ENCODE data around the gene C11orf52.

Gene C11orf52

GRCh38 chr11:111939836-111940604 lies 21.3 kb downstream of the C11orf52 start:
- no peak for DNase-seq

- no peak for DNase-seq
Observed at GRCh38 chr11:111941963-111942362, 23.2 kb downstream of the C11orf52 start.

GRCh38 chr11:111942829-111943228 lies 24.1 kb downstream of the C11orf52 start:
- DNase-seq: no peak

GRCh38 chr11:111944139-111944538 lies 25.4 kb downstream of the C11orf52 start:
- no peak for DNase-seq

- no peak for DNase-seq
Observed at GRCh38 chr11:111944651-111945051, 25.9 kb downstream of the C11orf52 start.

GRCh38 chr11:111945198-111945597 lies 26.5 kb downstream of the C11orf52 start:
- DNase-seq: no peak

GRCh38 chr11:111946499-111946898 lies 27.8 kb downstream of the C11orf52 start:
- DNase-seq: no peak

- no peak for DNase-seq
Observed at GRCh38 chr11:111947143-111947542, 28.4 kb downstream of the C11orf52 start.

GRCh38 chr11:111949519-111950426 lies 31.1 kb downstream of the C11orf52 start:
- DNase-seq: no peak

GRCh38 chr11:111951565-111951964 lies 32.9 kb downstream of the C11orf52 start:
- DNase-seq: no peak

GRCh38 chr11:111954154-111954553 lies 35.4 kb downstream of the C11orf52 start:
- no peak for DNase-seq

GRCh38 chr11:111957663-111958444 lies 39.1 kb downstream of the C11orf52 start:
- no peak for DNase-seq

GRCh38 chr11:111960916-111961315 lies 42.2 kb downstream of the C11orf52 start:
- no peak for DNase-seq

- DNase-seq: no peak
Observed at GRCh38 chr11:111961389-111962300, 42.9 kb downstream of the C11orf52 start.

- no peak for DNase-seq
Observed at GRCh38 chr11:111963931-111964340, 45.2 kb downstream of the C11orf52 start.

GRCh38 chr11:111966678-111967077 lies 48.0 kb downstream of the C11orf52 start:
- no peak for DNase-seq

GRCh38 chr11:111967649-111968048 lies 48.9 kb downstream of the C11orf52 start:
- no peak for DNase-seq

GRCh38 chr11:111969344-111969743 lies 50.6 kb downstream of the C11orf52 start:
- no peak for DNase-seq

GRCh38 chr11:111974446-111974845 lies 55.7 kb downstream of the C11orf52 start:
- no peak for DNase-seq

- no peak for DNase-seq
Observed at GRCh38 chr11:111975076-111975806, 56.5 kb downstream of the C11orf52 start.

GRCh38 chr11:111976119-111976766 lies 57.5 kb downstream of the C11orf52 start:
- no peak for DNase-seq
